GM12878 (cell line): Measurements from ENCODE around the gene ALDH1A3. TPM values are rescaled to one million over a fixed set of nuclear protein-coding genes. Genes with fewer than 3 reads are reported as not detected.

Experiments used
- ATAC-seq: fragments of 200-7000 bp; cut with Tn5 transposase; 3 replicates; pipeline ENCODE4 v1.9.1; 2020; ENCODE audit warnings: mild to moderate bottlenecking, moderate library complexity
- BruUV-seq: library from RNA; stranded (reverse); fragments of 400-500 nt; replicated peaks from 2 replicates; lab custom pipeline; 2021; lab: Mats Ljungman, UMichigan
- CTCF ChIA-PET: fragments of 300-600 bp; sonication (Branson Sonifier 250); formaldehyde crosslinking; extraction: SDS; loops from one replicate; lab custom pipeline; 2021; ENCODE audit warnings: inconsistent platforms; lab: Yijun Ruan, JAX
- POLR2A ChIA-PET: fragments of 350-600 bp; formaldehyde crosslinking; extraction: SDS; loops from one replicate; lab custom pipeline; 2021; ENCODE audit warnings: inconsistent platforms; lab: Charles Lee
- RAD21 ChIA-PET: fragments of 300-600 bp; sonication (Branson Sonifier 250); formaldehyde crosslinking; loops from one replicate; lab custom pipeline; 2023; ENCODE audit warnings: antibody characterized with exemption; ENCODE audit not compliant: unreplicated experiment; lab: Charles Lee
- SMC1A ChIA-PET: fragments of 300-600 bp; sonication (Branson Sonifier 250); formaldehyde crosslinking; loops from one replicate; lab custom pipeline; 2023; ENCODE audit not compliant: unreplicated experiment, uncharacterized antibody; lab: Charles Lee
- DNase-seq: peaks from one replicate; pipeline ENCODE4 v3.0.0-alpha.2; 2011; ENCODE audit warnings: low read depth, low spot score
- FAIRE-seq: peaks from 3 replicates; lab custom pipeline; 2011; peaks lifted over from hg19 to GRCh38; lab: Jason Lieb, UNC
- H2AFZ ChIP-seq: 2 replicates; pipeline ENCODE4 v1.6.0; 2011; ENCODE audit warnings: low read depth, low read length, control low read depth; ENCODE audit not compliant: control insufficient read depth
- H3K27ac ChIP-seq: 2 replicates; pipeline ENCODE4 v1.5.1; 2011; ENCODE audit warnings: control low read depth; ENCODE audit not compliant: control insufficient read depth, insufficient read depth
- H3K27me3 ChIP-seq, 2 experiments: replicated peaks in 1 of 2; 2 replicates each; pipeline versions ENCODE4 v1.6.0 to v1.6.1; 2011; ENCODE audit warnings: low read length in 1 of 2; ENCODE audit not compliant: control insufficient read depth in 2 of 2, insufficient read depth in 2 of 2
- H3K36me3 ChIP-seq, 2 experiments: 2 replicates each; pipeline ENCODE4 v1.5.1; 2011; ENCODE audit warnings: low read length in 1 of 2; ENCODE audit not compliant: control insufficient read depth in 2 of 2, insufficient read depth in 2 of 2
- H3K4me1 ChIP-seq: 2 replicates; pipeline ENCODE4 v1.6.1; 2011; ENCODE audit warnings: mild to moderate bottlenecking, low read length, moderate library complexity, mixed read lengths; ENCODE audit not compliant: control insufficient read depth, insufficient read depth
- H3K4me2 ChIP-seq: 2 replicates; pipeline ENCODE4 v1.6.0; 2011; ENCODE audit warnings: control low read depth; ENCODE audit not compliant: control insufficient read depth, insufficient read depth
- H3K4me3 ChIP-seq: fragments of 200-600 bp; sonication (generic); 2 replicates; pipeline ENCODE4 v1.5.1; 2016
- H3K79me2 ChIP-seq: 2 replicates; pipeline ENCODE4 v1.6.0; 2011; ENCODE audit warnings: low read length; ENCODE audit not compliant: control insufficient read depth, insufficient read depth
- H3K9ac ChIP-seq: 2 replicates; pipeline ENCODE4 v1.8.0; 2011; ENCODE audit warnings: low read length, control low read depth, mixed read lengths; ENCODE audit not compliant: control insufficient read depth, insufficient read depth
- H3K9me3 ChIP-seq: replicated peaks from 3 replicates; pipeline ENCODE4 v1.5.1; 2011; ENCODE audit warnings: mild to moderate bottlenecking, low read length; ENCODE audit not compliant: control insufficient read depth, insufficient read depth
- H4K20me1 ChIP-seq: 2 replicates; pipeline ENCODE4 v1.6.0; 2011; ENCODE audit not compliant: control insufficient read depth, insufficient read depth
- ETV6 ChIP-seq, 2 experiments: fragments of 450-650 bp in 1 of 2; IDR thresholded peaks in 1 of 2; conservative IDR thresholded peaks in 1 of 2; 2 replicates each; pipeline ENCODE4 v1.6.1; 2014; ENCODE audit warnings: antibody characterized with exemption in 1 of 2, borderline replicate concordance in 1 of 2, low read depth in 1 of 2, mild to moderate bottlenecking in 1 of 2, moderate library complexity in 1 of 2
- HDGF ChIP-seq: fragments of 450-650 bp; IDR thresholded peaks from 2 replicates; pipeline ENCODE4 v1.6.1; 2016; ENCODE audit warnings: antibody characterized with exemption
- IKZF2 ChIP-seq, 2 experiments: fragments of 450-650 bp; IDR thresholded peaks; 2 replicates each; pipeline ENCODE4 v1.6.1; 2017; ENCODE audit warnings: mild to moderate bottlenecking in 2 of 2, moderate library complexity in 2 of 2
- JUNB ChIP-seq: IDR thresholded peaks from 2 replicates; pipeline ENCODE4 v1.6.1; 2016; ENCODE audit warnings: antibody characterized with exemption, mild to moderate bottlenecking
- LARP7 ChIP-seq: fragments of 450-650 bp; IDR thresholded peaks from 2 replicates; pipeline ENCODE4 v1.6.1; 2017; ENCODE audit warnings: mild to moderate bottlenecking
- MTA3 ChIP-seq: IDR thresholded peaks from 2 replicates; pipeline ENCODE4 v1.6.1; 2012; ENCODE audit warnings: low read length, inconsistent platforms, borderline replicate concordance
- POLR2AphosphoS2 ChIP-seq: IDR thresholded peaks from 2 replicates; pipeline ENCODE4 v1.6.1; 2011; ENCODE audit warnings: low read depth, mild to moderate bottlenecking, low read length, improper control_type of control experiment, moderate library complexity
- PRDM15 ChIP-seq: fragments of 450-650 bp; formaldehyde crosslinking; IDR thresholded peaks from 2 replicates; pipeline ENCODE4 v1.4.0; 2020; ENCODE audit warnings: mild to moderate bottlenecking, moderate library complexity
- RELB ChIP-seq: fragments of 450-650 bp; IDR thresholded peaks from 2 replicates; pipeline ENCODE4 v1.6.1; 2017; ENCODE audit warnings: low read depth, mild to moderate bottlenecking, moderate library complexity
- SMC3 ChIP-seq: IDR thresholded peaks from 2 replicates; pipeline ENCODE4 v1.6.1; 2011; ENCODE audit warnings: low read length, improper control_type of control experiment, borderline replicate concordance
- SREBF2 ChIP-seq: IDR thresholded peaks from 2 replicates; pipeline ENCODE4 v1.6.1; 2012; ENCODE audit warnings: mild to moderate bottlenecking, low read length
- WRNIP1 ChIP-seq: IDR thresholded peaks from 2 replicates; pipeline ENCODE4 v1.6.1; 2011; ENCODE audit warnings: low read depth, low read length, improper control_type of control experiment, borderline replicate concordance
- ZSCAN29 ChIP-seq: fragments of 450-650 bp; IDR thresholded peaks from 2 replicates; pipeline ENCODE4 v1.6.1; 2017; ENCODE audit warnings: mild to moderate bottlenecking, moderate library complexity
- WGBS: methylation state at CpG from one replicate; pipeline ENCODE4 v1.1.6; 2016; ENCODE audit warnings: low lambda C conversion rate; ENCODE audit not compliant: insufficient replicate concordance, insufficient coverage; ENCODE audit errors: missing lambda C conversion rate; 5-methylcytosine and 5-hydroxymethylcytosine counted together
- in situ Hi-C: fragments of 300-500 bp; cut with MboI; formaldehyde crosslinking; loops from 9 replicates; pipeline ENCODE4 v1.14.3; 2018; ENCODE audit warnings: mixed read lengths
- intact Hi-C: fragments of 100-400 bp; cut with micrococcal nuclease; formaldehyde crosslinking; loops from one replicate; pipeline ENCODE4 v1.14.2; 2022; ENCODE audit not compliant: unreplicated experiment
- polyA plus RNA-seq, 11 experiments: library from polyadenylated mRNA; depleted of rRNA in 4 of 11; unstranded in 6 of 11; stranded (reverse) in 5 of 11; fragments of >200 nt; fragmentation: Nextera tagmentation in 4 of 11; fragmentation: Illumina TruSeq in 1 of 11; extraction: Ambion mirVana in 4 of 11; extraction: Trizol in 1 of 11; gene quantifications; 1 replicate in 1 of 11; 2 replicates in 10 of 11; pipeline versions ENCODE4 v1.2.1 to v1.2.3, GENCODE V29; 2011 to 2016; ENCODE audit warnings: inconsistent platforms in 2 of 11, missing spikeins in 2 of 11, low read depth in 1 of 11
- total RNA-seq, 4 experiments: library from RNA; depleted of rRNA in 3 of 4; stranded (reverse); fragments of >200 nt in 3 of 4; fragmentation: Illumina TruSeq in 1 of 4; extraction: Trizol in 1 of 4; gene quantifications; 2 replicates each; pipeline versions ENCODE4 v1.2.1 to v1.2.3, GENCODE V29; 2013 to 2021
- TF ChIP-seq, protein P1 (sequence below): fragments of 450-650 bp; IDR thresholded peaks from 2 replicates; pipeline ENCODE4 v1.6.1; 2017; ENCODE audit warnings: mild to moderate bottlenecking

The ALDH1A3 gene
- total and polyA plus RNA-seq, 10 of the 15 experiments (the other 5 are each of a cell fraction or from before 2014, with no cell fraction given) = 0.06 to 0.69 (median 0.18) TPM

- CTCF ChIA-PET = interaction anchor here (1.2 to 11.5 kb wide), 2 partner anchors 30 to 91 kb away, joined by 6 to 567 read pairs; no protein-coding TSS in a partner anchor
- Histone ChIP-seq H3K9ac (no peak overlapping the region), H3K27ac (no peak overlapping the region), H3K9me3 (no peaks in the 10 kb centered on the region; the same call in 2 of the 3 replicates), H4K20me1 (no peaks in the 10 kb centered on the region; the same call in 1 of the 2 replicates), H3K4me3 (no peak overlapping the region), H3K4me2 (no peak overlapping the region), H3K4me1 (peaks cover 7% of the 10 kb centered on the region; the same call in 1 of the 2 replicates), H3K27me3 (no peaks in the 10 kb centered on the region), H3K36me3 (no peaks in the 10 kb centered on the region), H2AFZ (no peak overlapping the region), H3K79me2 (peaks cover 14% of the 10 kb centered on the region)
- TF ChIP-seq SMC3 = no peak
- TF ChIP-seq HDGF = no peak
- TF ChIP-seq JUNB = no peak
- no peak for TF ChIP-seq WRNIP1
- no peak for TF ChIP-seq IKZF2 (IDR thresholded peaks at IDR 0.05)
- no peak for TF ChIP-seq ETV6 (conservative IDR thresholded peaks at IDR 0.05 in 1 of 2, IDR thresholded peaks at IDR 0.05 in 1 of 2; ENCODE audit: borderline replicate concordance in 1 of 2, low read depth in 1 of 2)
- TF ChIP-seq LARP7 = no peak
- no peak for TF ChIP-seq MTA3
- no peak for TF ChIP-seq RELB
- no peak for TF ChIP-seq POLR2AphosphoS2
- no peak for TF ChIP-seq PRDM15
- TF ChIP-seq, protein P1, sequence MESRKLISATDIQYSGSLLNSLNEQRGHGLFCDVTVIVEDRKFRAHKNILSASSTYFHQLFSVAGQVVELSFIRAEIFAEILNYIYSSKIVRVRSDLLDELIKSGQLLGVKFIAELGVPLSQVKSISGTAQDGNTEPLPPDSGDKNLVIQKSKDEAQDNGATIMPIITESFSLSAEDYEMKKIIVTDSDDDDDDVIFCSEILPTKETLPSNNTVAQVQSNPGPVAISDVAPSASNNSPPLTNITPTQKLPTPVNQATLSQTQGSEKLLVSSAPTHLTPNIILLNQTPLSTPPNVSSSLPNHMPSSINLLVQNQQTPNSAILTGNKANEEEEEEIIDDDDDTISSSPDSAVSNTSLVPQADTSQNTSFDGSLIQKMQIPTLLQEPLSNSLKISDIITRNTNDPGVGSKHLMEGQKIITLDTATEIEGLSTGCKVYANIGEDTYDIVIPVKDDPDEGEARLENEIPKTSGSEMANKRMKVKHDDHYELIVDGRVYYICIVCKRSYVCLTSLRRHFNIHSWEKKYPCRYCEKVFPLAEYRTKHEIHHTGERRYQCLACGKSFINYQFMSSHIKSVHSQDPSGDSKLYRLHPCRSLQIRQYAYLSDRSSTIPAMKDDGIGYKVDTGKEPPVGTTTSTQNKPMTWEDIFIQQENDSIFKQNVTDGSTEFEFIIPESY = no peak
- no peak for TF ChIP-seq ZSCAN29
- TF ChIP-seq SREBF2 = no peak
- DNase-seq = no peak
- no peak for FAIRE-seq
- 31% methylated on average over 4 of the region's 4 CpGs for WGBS
- BruUV-seq = no TSS peak
- SMC1A ChIA-PET = interaction anchor here (0.5 to 11.6 kb wide), 4 partner anchors 29 to 103 kb away, joined by 3 to 316 read pairs (median 4); no protein-coding TSS in a partner anchor
- RAD21 ChIA-PET = interaction anchor here (11.1 kb wide), 1 partner anchor 92 kb away, joined by 287 read pairs; no protein-coding TSS in a partner anchor
- intact Hi-C loops = no loop called here
- no peak for ATAC-seq
- in situ Hi-C loops = no loop called here
- POLR2A ChIA-PET = no interaction called here
Observed at GRCh38 chr15:100913961-100914360, 34.3 kb downstream of the ALDH1A3 start.
